Tibial artery (tissue), 4 donors: ENCODE results near the gene OSBPL3.

Source experiments
- DNase-seq, 2 donors: peaks; one replicate each; pipeline ENCODE4 v3.0.0-alpha.2; 2019
- H3K27ac ChIP-seq, 2 donors: fragments of 200-600 bp; sonication (generic) in 1 of 2; 1 replicate in 1 of 2; 2 replicates in 1 of 2; pipeline ENCODE4 v1.5.1; 2018 to 2019; ENCODE audit warnings: mild to moderate bottlenecking in 1 of 2
- H3K27me3 ChIP-seq, 2 donors: fragments of 200-600 bp; sonication (generic) in 1 of 2; one replicate each; pipeline versions ENCODE4 v1.5.1 to v1.6.0; 2016 to 2019
- H3K36me3 ChIP-seq, 3 donors: fragments of 200-600 bp; sonication (generic) in 2 of 3; one replicate each; pipeline ENCODE4 v1.5.1; 2016 to 2019; ENCODE audit warnings: mild to moderate bottlenecking in 2 of 3
- H3K4me1 ChIP-seq, 4 donors: fragments of 200-600 bp; sonication (generic) in 2 of 4; 1 replicate in 3 of 4; 2 replicates in 1 of 4; pipeline ENCODE4 v1.5.1; 2016 to 2019
- H3K4me3 ChIP-seq, 2 donors: fragments of 200-600 bp; sonication (generic) in 1 of 2; 1 replicate in 1 of 2; 2 replicates in 1 of 2; pipeline ENCODE4 v1.5.1; 2018 to 2019; ENCODE audit warnings: mild to moderate bottlenecking in 2 of 2
- H3K9me3 ChIP-seq, 3 donors: fragments of 200-600 bp; sonication (generic) in 1 of 3; one replicate each; pipeline ENCODE4 v1.5.1; 2016 to 2019
- CTCF ChIP-seq, 2 experiments: fragments of 200-600 bp in 1 of 2; fragments of 450-650 bp in 1 of 2; IDR thresholded peaks; one replicate each; pipeline ENCODE4 v1.5.1; 2017 to 2019; ENCODE audit warnings: antibody characterized with exemption in 2 of 2, mild to moderate bottlenecking in 1 of 2, moderate library complexity in 1 of 2
- intact Hi-C: fragments of 100-400 bp; cut with DNase I; formaldehyde crosslinking; loops from one replicate; pipeline ENCODE4 v1.15.0; 2023; ENCODE audit warnings: low total_unique reads

OSBPL3 gene

DNA sequence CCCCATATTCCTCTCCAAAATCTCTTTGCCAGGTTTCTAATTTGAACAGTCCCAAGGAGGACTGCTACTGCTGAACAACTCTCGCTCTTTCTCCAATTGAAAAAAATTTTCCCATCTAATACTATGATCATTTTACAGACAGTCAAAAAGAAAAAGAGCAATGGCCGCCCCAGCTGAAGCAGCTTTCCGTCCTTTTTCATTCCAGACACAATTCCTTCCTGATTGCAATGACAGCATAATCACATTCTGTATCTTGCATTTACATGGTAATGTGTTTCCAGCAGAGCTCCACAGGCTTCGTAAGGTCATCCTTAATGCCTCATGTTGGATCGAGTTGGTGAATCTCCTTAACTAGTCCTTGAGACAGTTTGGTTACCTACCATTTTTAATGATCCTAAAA, 177.7 kb downstream of the OSBPL3 start:
- H3K27ac ChIP-seq, result no peak overlapping the region
- TF ChIP-seq CTCF (IDR thresholded peaks at IDR 0.05), result no peak
- DNase-seq, result no peak
- no peaks in the 10 kb centered on the region for H3K4me1 ChIP-seq
- no peak overlapping the region for H3K4me3 ChIP-seq
- no peaks in the 10 kb centered on the region for H3K27me3 ChIP-seq
- intact Hi-C loops, result no loop called here
- H3K9me3 ChIP-seq, result no peaks in the 10 kb centered on the region
- no peaks in the 10 kb centered on the region for H3K36me3 ChIP-seq

DNA sequence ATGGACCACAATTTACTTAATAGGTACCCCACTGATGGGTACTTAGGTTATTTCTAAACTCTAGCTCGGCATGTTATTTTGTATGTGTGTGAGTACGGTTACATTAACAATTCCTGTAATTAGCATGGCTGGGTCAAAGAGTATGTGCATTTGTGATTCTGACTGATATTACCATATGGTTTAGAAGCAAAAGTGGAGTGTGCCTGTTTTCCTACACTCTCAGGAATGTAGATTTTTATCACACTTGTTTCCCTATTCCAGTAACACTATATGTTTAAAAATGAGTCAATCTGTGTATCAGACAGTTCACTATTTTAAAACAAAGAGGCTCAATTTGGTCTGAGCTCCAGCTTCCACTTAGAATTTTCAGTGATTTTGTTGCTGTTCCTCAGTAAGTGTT, 178.1 kb downstream of the OSBPL3 start:
- H3K9me3 ChIP-seq, result no peaks in the 10 kb centered on the region
- H3K27me3 ChIP-seq, result no peaks in the 10 kb centered on the region
- H3K4me1 ChIP-seq, result no peaks in the 10 kb centered on the region
- intact Hi-C loops, result no loop called here
- H3K36me3 ChIP-seq, result no peaks in the 10 kb centered on the region
- no peak overlapping the region for H3K4me3 ChIP-seq
- DNase-seq, result no peak
- H3K27ac ChIP-seq, result no peak overlapping the region
- no peak for TF ChIP-seq CTCF (IDR thresholded peaks at IDR 0.05)

DNA sequence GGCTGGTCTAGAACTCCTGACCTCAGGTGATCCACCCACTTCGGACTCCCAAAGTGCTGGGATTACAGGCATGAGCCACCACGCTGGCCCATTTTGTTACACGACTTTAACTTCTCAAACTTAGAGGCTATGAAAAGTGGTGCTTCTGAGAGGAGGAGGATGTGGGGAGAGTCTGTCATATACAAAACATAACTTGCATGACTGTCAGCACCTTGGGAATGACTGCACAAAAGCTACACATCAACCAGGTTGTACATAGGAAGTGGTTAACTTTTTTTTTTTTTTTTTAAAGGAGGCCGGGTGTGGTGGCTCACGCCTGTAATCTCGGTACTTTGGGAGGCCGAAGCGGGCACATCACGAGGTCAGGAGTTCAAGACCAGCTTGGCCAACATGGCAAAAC, 179.3 kb downstream of the OSBPL3 start:
- Histone ChIP-seq H3K4me3 (no peak overlapping the region), H3K27ac (no peak overlapping the region), H3K9me3 (no peaks in the 10 kb centered on the region), H3K27me3 (peaks cover 0 to 2% of the 10 kb centered on the region in 2 donors), H3K36me3 (no peaks in the 10 kb centered on the region), H3K4me1 (no peaks in the 10 kb centered on the region)
- DNase-seq, result no peak
- no peak for TF ChIP-seq CTCF (IDR thresholded peaks at IDR 0.05)
- intact Hi-C loops, result no loop called here

- Histone ChIP-seq H3K27ac (no peak overlapping the region), H3K9me3 (no peaks in the 10 kb centered on the region), H3K4me1 (no peaks in the 10 kb centered on the region), H3K36me3 (no peaks in the 10 kb centered on the region), H3K27me3 (peaks cover 0 to 2% of the 10 kb centered on the region in 2 donors), H3K4me3 (no peak overlapping the region)
- DNase-seq, result no peak
- no peak for TF ChIP-seq CTCF (IDR thresholded peaks at IDR 0.05)
- intact Hi-C loops, result no loop called here
Observed at GRCh38 chr7:24800073-24800472, 179.9 kb downstream of the OSBPL3 start.

GRCh38 chr7:24799506-24799905, 180.5 kb downstream of the OSBPL3 start:
- Histone ChIP-seq H3K9me3 (no peaks in the 10 kb centered on the region), H3K36me3 (no peaks in the 10 kb centered on the region), H3K27ac (no peak overlapping the region), H3K27me3 (peaks cover 0 to 2% of the 10 kb centered on the region in 2 donors), H3K4me1 (no peaks in the 10 kb centered on the region), H3K4me3 (no peak overlapping the region)
- DNase-seq, result no peak
- no peak for TF ChIP-seq CTCF (IDR thresholded peaks at IDR 0.05)
- intact Hi-C loops, result no loop called here

GRCh38 chr7:24798261-24798660, 181.7 kb downstream of the OSBPL3 start:
- Histone ChIP-seq H3K27me3 (peaks cover 0 to 2% of the 10 kb centered on the region in 2 donors), H3K4me3 (no peak overlapping the region), H3K36me3 (no peaks in the 10 kb centered on the region), H3K9me3 (no peaks in the 10 kb centered on the region), H3K27ac (no peak overlapping the region), H3K4me1 (no peaks in the 10 kb centered on the region)
- no peak for DNase-seq
- no peak for TF ChIP-seq CTCF (IDR thresholded peaks at IDR 0.05)
- intact Hi-C loops, result no loop called here
